Fibroblast of lung (primary cell): Measurements from ENCODE around the gene IL3RA. TPM values are rescaled to one million over a fixed set of nuclear protein-coding genes. Genes with fewer than 3 reads are reported as not detected.

Source experiments
- DNase-seq, 2 donors: peaks; one replicate each; pipeline versions ENCODE4 v3.0.0 to v3.0.0-alpha.2; 2010; ENCODE audit warnings: low read depth in 2 of 2
- H2AFZ ChIP-seq: 2 replicates; pipeline ENCODE4 v1.5.1; 2012; ENCODE audit warnings: low read length, control low read depth, inconsistent platforms
- H3K27ac ChIP-seq: 2 replicates; pipeline ENCODE4 v1.5.1; 2011; ENCODE audit warnings: low read length, control low read depth; ENCODE audit not compliant: insufficient read depth
- H3K27me3 ChIP-seq: 2 replicates; pipeline ENCODE4 v1.5.1; 2011; ENCODE audit warnings: mild to moderate bottlenecking, low read length; ENCODE audit not compliant: control insufficient read depth, insufficient read depth
- H3K36me3 ChIP-seq: 2 replicates; pipeline ENCODE4 v1.5.1; 2011; ENCODE audit warnings: low read length; ENCODE audit not compliant: control insufficient read depth, insufficient read depth
- H3K4me1 ChIP-seq: 2 replicates; pipeline ENCODE4 v1.5.1; 2011; ENCODE audit warnings: low read length; ENCODE audit not compliant: control insufficient read depth, insufficient read depth; ENCODE audit errors: extremely low read depth
- H3K4me2 ChIP-seq: 2 replicates; pipeline ENCODE4 v1.5.1; 2011; ENCODE audit warnings: low read length, control low read depth; ENCODE audit not compliant: insufficient read depth; ENCODE audit errors: extremely low read depth
- H3K4me3 ChIP-seq, 4 experiments: fragments of 200-600 bp in 1 of 4; sonication (generic) in 1 of 4; replicated peaks in 1 of 4; 2 replicates each; pipeline ENCODE4 v1.5.1; 2011 to 2016; ENCODE audit warnings: low read length in 4 of 4, low read depth in 3 of 4, mild to moderate bottlenecking in 3 of 4, control low read depth in 2 of 4, inconsistent platforms in 1 of 4, mixed read lengths in 1 of 4; ENCODE audit not compliant: insufficient read depth in 1 of 4; ENCODE audit errors: control extremely low read depth in 1 of 4
- H3K79me2 ChIP-seq: 2 replicates; pipeline ENCODE4 v1.5.1; 2012; ENCODE audit warnings: mild to moderate bottlenecking, low read length, inconsistent platforms; ENCODE audit not compliant: control insufficient read depth, insufficient read depth
- H3K9ac ChIP-seq: 2 replicates; pipeline ENCODE4 v1.5.1; 2011; ENCODE audit warnings: mild to moderate bottlenecking, low read length, control low read depth; ENCODE audit not compliant: insufficient read depth
- H3K9me3 ChIP-seq: 2 replicates; pipeline ENCODE4 v1.5.1; 2012; ENCODE audit warnings: low read depth, low read length; ENCODE audit not compliant: control insufficient read depth, insufficient read depth
- H4K20me1 ChIP-seq: 2 replicates; pipeline ENCODE4 v1.5.1; 2011; ENCODE audit warnings: low read length; ENCODE audit not compliant: control insufficient read depth, insufficient read depth; ENCODE audit errors: extremely low read depth
- CTCF ChIP-seq, 2 donors: IDR thresholded peaks in 1 of 2; conservative IDR thresholded peaks in 1 of 2; 1 replicate in 1 of 2; 2 replicates in 1 of 2; pipeline ENCODE4 v1.5.1; 2011 to 2012; ENCODE audit warnings: low read length in 2 of 2, control low read depth in 1 of 2, inconsistent platforms in 1 of 2, low read depth in 1 of 2, mild to moderate bottlenecking in 1 of 2
- EZH2 ChIP-seq: IDR thresholded peaks from 2 replicates; pipeline ENCODE4 v1.5.1; 2012; ENCODE audit warnings: low read length, control low read depth, mild to moderate bottlenecking; ENCODE audit errors: missing control alignments
- polyA plus RNA-seq, 2 donors: library from polyadenylated mRNA; depleted of rRNA in 1 of 2; stranded (reverse) in 1 of 2; unstranded in 1 of 2; fragments of >200 nt; gene quantifications; 2 replicates each; pipeline ENCODE4 v1.2.1, GENCODE V29; 2011 to 2012; ENCODE audit warnings: missing spikeins in 1 of 2
- total RNA-seq: library from RNA; depleted of rRNA; stranded (reverse); fragments of >200 nt; gene quantifications from 2 replicates; pipeline ENCODE4 v1.2.1, GENCODE V29; 2014

Gene IL3RA
- total and polyA plus RNA-seq, 2 donors (not counting 1 experiment from before 2014, with no cell fraction given) = under 0.01 to 0.03 TPM

- Histone ChIP-seq H3K9me3 (no peaks in the 10 kb centered on the region), H2AFZ (no peak overlapping the region), H3K4me3 (no peak overlapping the region), H3K27me3 (no peaks in the 10 kb centered on the region), H3K4me2 (no peak overlapping the region), H3K36me3 (peaks cover 42% of the 10 kb centered on the region), H3K4me1 (peaks cover 3% of the 10 kb centered on the region), H3K9ac (no peak overlapping the region), H4K20me1 (peaks cover 2% of the 10 kb centered on the region), H3K27ac (no peak overlapping the region), H3K79me2 (peaks cover 49% of the 10 kb centered on the region)
- TF ChIP-seq CTCF (conservative IDR thresholded peaks at IDR 0.05 in 1 of 2, IDR thresholded peaks at IDR 0.05 in 1 of 2; ENCODE audit: low read depth in 1 of 2, low read length in 2 of 2) (no peak), EZH2 (no peak)
- DNase-seq = no peak
These were observed 52.1 kb downstream of the IL3RA start for GRCh38 chrX:1388651-1389050.

- Histone ChIP-seq H3K27me3 (no peaks in the 10 kb centered on the region), H2AFZ (no peak overlapping the region), H3K9ac (no peak overlapping the region), H3K4me2 (no peak overlapping the region), H3K36me3 (peaks cover 42% of the 10 kb centered on the region), H3K4me3 (no peak overlapping the region), H4K20me1 (peaks cover 2% of the 10 kb centered on the region), H3K79me2 (peaks cover 55% of the 10 kb centered on the region), H3K4me1 (peaks cover 4% of the 10 kb centered on the region), H3K27ac (no peak overlapping the region), H3K9me3 (no peaks in the 10 kb centered on the region)
- DNase-seq = no peak
- TF ChIP-seq CTCF (conservative IDR thresholded peaks at IDR 0.05 in 1 of 2, IDR thresholded peaks at IDR 0.05 in 1 of 2; ENCODE audit: low read depth in 1 of 2, low read length in 2 of 2) (no peak), EZH2 (no peak)
These were observed 52.8 kb downstream of the IL3RA start for GRCh38 chrX:1389181-1389992.

- TF ChIP-seq EZH2 (no peak), CTCF (conservative IDR thresholded peaks at IDR 0.05 in 1 of 2, IDR thresholded peaks at IDR 0.05 in 1 of 2; ENCODE audit: low read depth in 1 of 2, low read length in 2 of 2) (no peak)
- Histone ChIP-seq H3K4me3 (no peak overlapping the region), H3K4me2 (no peak overlapping the region), H3K9me3 (no peaks in the 10 kb centered on the region), H3K27me3 (no peaks in the 10 kb centered on the region), H3K27ac (no peak overlapping the region), H3K36me3 (peaks cover 40% of the 10 kb centered on the region), H4K20me1 (peaks cover 2% of the 10 kb centered on the region), H3K9ac (no peak overlapping the region), H3K79me2 (peaks cover 61% of the 10 kb centered on the region), H3K4me1 (peaks cover 7% of the 10 kb centered on the region), H2AFZ (no peak overlapping the region)
- no peak for DNase-seq
These were observed 53.4 kb downstream of the IL3RA start for GRCh38 chrX:1389993-1390285.
